Cardiac muscle cell (in vitro differentiated cells and primary cell): ENCODE measurements around the gene SLC25A52. TPM values are rescaled to one million over a fixed set of nuclear protein-coding genes. Genes with fewer than 3 reads are reported as not detected.

Source experiments
- DNase-seq, 2 donors: peaks; one replicate each; pipeline versions ENCODE4 v3.0.0 to v3.0.0-alpha.2; 2010 to 2017; ENCODE audit warnings: low read depth in 1 of 2, low spot score in 1 of 2
- H3K27ac ChIP-seq: fragments of 200-600 bp; sonication (generic); 2 replicates; pipeline ENCODE4 v1.5.1; 2016
- H3K27me3 ChIP-seq: fragments of 200-600 bp; sonication (generic); 2 replicates; pipeline ENCODE4 v1.6.0; 2016; ENCODE audit warnings: control low read depth
- H3K36me3 ChIP-seq: fragments of 200-600 bp; sonication (generic); 2 replicates; pipeline ENCODE4 v1.5.1; 2016; ENCODE audit warnings: control low read depth
- H3K4me1 ChIP-seq: fragments of 200-600 bp; sonication (generic); 2 replicates; pipeline ENCODE4 v1.8.1; 2017; ENCODE audit warnings: low read depth, mild to moderate bottlenecking, mixed run types
- H3K4me3 ChIP-seq: fragments of 200-600 bp; sonication (generic); 2 replicates; pipeline ENCODE4 v1.5.1; 2016; ENCODE audit warnings: mild to moderate bottlenecking
- H3K9me3 ChIP-seq: fragments of 200-600 bp; sonication (generic); 2 replicates; pipeline ENCODE4 v1.5.1; 2017; ENCODE audit warnings: low read depth, mild to moderate bottlenecking, control low read depth
- polyA plus RNA-seq: library from polyadenylated mRNA; unstranded; fragments of >200 nt; fragmentation: Nextera tagmentation; extraction: Ambion mirVana; gene quantifications from 2 replicates; pipeline ENCODE4 v1.2.1, GENCODE V29; 2016
- total RNA-seq: library from RNA; depleted of rRNA; stranded (reverse); fragments of >200 nt; gene quantifications from 2 replicates; pipeline ENCODE4 v1.2.3, GENCODE V29; 2016
- TF ChIP-seq, protein P1 (sequence below): IDR thresholded peaks from 2 replicates; pipeline ENCODE4 v1.5.1; 2012; ENCODE audit warnings: low read depth, mild to moderate bottlenecking, low read length

Gene SLC25A52
- total and polyA plus RNA-seq, 2 experiments from 2014 or later, result not detected

DNA sequence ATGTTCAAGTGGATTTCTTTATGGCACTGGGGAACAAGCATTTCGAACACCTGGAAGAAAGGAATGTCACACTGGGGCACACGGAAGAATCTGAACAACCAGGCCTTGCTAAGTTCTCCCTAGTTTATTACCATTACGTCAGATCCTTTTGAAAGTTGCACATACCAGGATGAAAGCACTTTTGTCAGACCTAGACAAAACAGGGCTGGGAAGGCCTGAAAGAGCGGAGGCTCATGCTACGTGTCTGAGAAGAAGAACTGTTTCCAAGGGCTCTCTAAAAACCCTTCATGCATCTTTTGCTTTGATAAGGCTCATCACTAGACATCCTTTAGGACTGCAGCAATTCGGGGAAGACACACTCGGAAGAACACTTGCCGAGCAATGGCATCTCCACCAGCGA, 15.4 kb upstream of the SLC25A52 start:
- H3K27me3 ChIP-seq, result no peaks in the 10 kb centered on the region
- H3K9me3 ChIP-seq, result no peaks in the 10 kb centered on the region
- TF ChIP-seq, protein P1, sequence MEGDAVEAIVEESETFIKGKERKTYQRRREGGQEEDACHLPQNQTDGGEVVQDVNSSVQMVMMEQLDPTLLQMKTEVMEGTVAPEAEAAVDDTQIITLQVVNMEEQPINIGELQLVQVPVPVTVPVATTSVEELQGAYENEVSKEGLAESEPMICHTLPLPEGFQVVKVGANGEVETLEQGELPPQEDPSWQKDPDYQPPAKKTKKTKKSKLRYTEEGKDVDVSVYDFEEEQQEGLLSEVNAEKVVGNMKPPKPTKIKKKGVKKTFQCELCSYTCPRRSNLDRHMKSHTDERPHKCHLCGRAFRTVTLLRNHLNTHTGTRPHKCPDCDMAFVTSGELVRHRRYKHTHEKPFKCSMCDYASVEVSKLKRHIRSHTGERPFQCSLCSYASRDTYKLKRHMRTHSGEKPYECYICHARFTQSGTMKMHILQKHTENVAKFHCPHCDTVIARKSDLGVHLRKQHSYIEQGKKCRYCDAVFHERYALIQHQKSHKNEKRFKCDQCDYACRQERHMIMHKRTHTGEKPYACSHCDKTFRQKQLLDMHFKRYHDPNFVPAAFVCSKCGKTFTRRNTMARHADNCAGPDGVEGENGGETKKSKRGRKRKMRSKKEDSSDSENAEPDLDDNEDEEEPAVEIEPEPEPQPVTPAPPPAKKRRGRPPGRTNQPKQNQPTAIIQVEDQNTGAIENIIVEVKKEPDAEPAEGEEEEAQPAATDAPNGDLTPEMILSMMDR, result no peak
- DNase-seq, result no peak
- H3K4me3 ChIP-seq, result no peak overlapping the region
- H3K27ac ChIP-seq, result no peak overlapping the region
- H3K36me3 ChIP-seq, result no peaks in the 10 kb centered on the region
- H3K4me1 ChIP-seq, result no peaks in the 10 kb centered on the region

DNA sequence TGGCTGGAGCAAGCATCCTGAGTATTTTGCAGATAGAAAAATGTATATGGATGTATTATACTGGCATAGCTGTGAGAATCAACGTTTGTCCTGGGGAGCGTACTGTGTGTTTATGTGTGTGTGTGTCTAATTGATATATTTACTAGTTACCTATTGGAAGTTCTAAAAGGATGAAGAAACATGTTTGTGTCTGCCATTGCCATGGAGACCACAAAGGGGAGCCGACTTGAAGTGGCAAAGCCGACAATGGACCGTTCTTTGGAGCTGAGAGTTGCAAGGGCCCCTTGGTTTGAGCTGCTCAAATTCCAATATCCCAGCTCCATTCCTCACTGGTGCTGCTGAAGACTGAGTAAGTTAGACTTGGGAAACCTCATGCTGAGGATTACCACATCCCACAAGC, 14.3 kb upstream of the SLC25A52 start:
- Histone ChIP-seq H3K4me1 (no peaks in the 10 kb centered on the region), H3K27me3 (no peaks in the 10 kb centered on the region), H3K9me3 (no peaks in the 10 kb centered on the region), H3K27ac (no peak overlapping the region), H3K36me3 (no peaks in the 10 kb centered on the region), H3K4me3 (no peak overlapping the region)
- TF ChIP-seq, protein P1, result no peak
- no peak for DNase-seq

DNA sequence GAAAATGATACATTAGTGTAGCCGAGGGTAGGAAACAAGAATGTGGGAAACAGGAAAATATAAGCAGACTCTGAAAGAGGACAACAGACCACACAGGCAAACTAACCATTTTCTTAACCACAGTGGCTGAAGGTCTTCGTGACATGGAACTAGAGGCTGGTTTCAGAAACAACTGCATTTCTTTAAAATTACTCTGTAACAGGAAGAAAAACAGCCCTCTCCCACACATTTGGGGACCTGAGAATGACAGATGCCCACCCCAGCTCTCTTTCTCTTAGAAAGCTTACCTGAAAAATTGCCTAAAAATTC, 13.8 kb upstream of the SLC25A52 start:
- H3K9me3 ChIP-seq, result no peaks in the 10 kb centered on the region
- H3K27ac ChIP-seq, result no peak overlapping the region
- no peaks in the 10 kb centered on the region for H3K27me3 ChIP-seq

DNA sequence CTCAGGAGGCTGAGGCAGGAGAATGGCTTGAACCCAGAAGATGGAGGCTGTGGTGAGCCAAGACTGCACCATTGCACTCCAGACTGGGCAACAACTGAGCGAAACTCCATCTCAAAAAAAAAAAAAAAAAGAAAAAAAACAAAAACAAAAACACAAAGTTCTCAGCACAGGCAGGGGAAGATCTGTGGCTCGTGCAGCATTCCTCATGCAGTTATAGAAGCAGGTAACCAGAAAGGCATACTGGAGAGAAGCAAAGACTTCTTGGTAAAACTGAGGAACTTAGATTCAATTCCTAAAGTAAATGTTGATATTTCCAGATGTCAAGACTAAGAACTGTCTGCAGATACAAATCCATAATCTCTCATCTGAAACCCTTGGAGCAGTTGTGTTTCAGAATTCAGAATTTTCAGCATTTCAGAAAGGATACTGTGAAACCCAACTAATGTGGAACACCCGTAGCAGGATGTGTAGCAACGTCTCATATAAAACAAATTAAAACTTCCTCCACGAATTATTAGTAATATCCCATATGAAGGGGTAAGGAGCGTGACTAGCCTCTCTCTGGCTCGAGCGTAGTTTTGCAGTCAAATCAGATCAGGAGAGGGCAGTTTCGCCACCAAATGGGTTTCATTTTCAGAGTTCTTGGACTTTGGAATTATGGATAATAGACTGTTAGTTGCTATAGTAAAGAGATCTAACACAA, 13.2 kb upstream of the SLC25A52 start:
- no peaks in the 10 kb centered on the region for H3K9me3 ChIP-seq
- no peaks in the 10 kb centered on the region for H3K27me3 ChIP-seq
- no peak for DNase-seq
- no peaks in the 10 kb centered on the region for H3K36me3 ChIP-seq
- TF ChIP-seq, protein P1, result no peak
- H3K4me3 ChIP-seq, result no peak overlapping the region
- no peak overlapping the region for H3K27ac ChIP-seq
- H3K4me1 ChIP-seq, result no peaks in the 10 kb centered on the region

More for the DNA sequence above, 13.8 kb upstream of the SLC25A52 start:
- Histone ChIP-seq H3K36me3 (no peaks in the 10 kb centered on the region), H3K4me3 (no peak overlapping the region), H3K4me1 (no peaks in the 10 kb centered on the region)
- no peak for DNase-seq
- TF ChIP-seq, protein P1, result no peak

DNA sequence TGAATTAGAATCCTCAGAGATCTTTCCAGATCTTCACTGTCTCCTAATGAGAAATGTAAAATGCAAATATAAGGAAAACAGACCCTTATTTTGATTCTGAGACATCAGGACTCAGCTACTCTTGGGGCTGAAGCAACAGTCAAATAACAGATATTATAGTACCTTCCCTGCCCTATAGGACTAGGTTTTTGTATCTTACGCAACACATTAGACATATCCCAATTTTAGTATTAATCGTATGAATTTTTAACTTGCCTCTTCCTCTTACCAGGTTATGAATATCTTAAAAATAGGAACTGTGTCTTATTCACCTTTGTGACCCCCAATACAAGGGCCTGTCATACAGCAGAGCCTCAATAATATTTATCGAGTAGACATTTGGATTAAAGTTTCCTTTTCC, 12.0 kb upstream of the SLC25A52 start:
- Histone ChIP-seq H3K27me3 (no peaks in the 10 kb centered on the region), H3K27ac (no peak overlapping the region), H3K36me3 (no peaks in the 10 kb centered on the region), H3K9me3 (no peaks in the 10 kb centered on the region), H3K4me3 (no peak overlapping the region), H3K4me1 (no peaks in the 10 kb centered on the region)
- TF ChIP-seq, protein P1, result no peak
- DNase-seq, result no peak

DNA sequence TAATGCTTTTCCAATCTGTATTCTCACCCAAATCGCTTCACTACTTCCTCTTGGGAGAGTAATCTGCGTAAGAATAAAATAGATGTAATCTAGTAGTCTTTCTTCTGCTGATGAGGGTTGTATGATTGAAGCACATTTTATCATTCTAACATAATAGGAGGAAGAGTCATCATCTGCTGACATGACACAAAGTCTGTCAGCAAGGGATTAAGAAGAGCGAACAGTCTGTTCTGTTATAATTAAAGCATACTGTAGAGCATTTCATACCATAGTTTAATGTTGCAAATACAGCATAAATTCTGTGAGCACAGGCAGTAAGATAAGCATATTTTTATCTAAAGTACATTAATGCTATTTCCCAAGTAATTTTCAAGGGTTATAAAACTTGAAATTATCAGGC, 10.4 kb downstream of the SLC25A52 start:
- no peak for DNase-seq
- H3K4me3 ChIP-seq, result no peak overlapping the region
- H3K27ac ChIP-seq, result no peak overlapping the region
- H3K9me3 ChIP-seq, result no peaks in the 10 kb centered on the region
- H3K27me3 ChIP-seq, result no peaks in the 10 kb centered on the region
- H3K4me1 ChIP-seq, result no peaks in the 10 kb centered on the region
- no peaks in the 10 kb centered on the region for H3K36me3 ChIP-seq
- TF ChIP-seq, protein P1, result no peak
